Right lobe of liver (tissue), 4 donors: ENCODE data around the gene CALD1.

Experiments
- CTCF ChIP-seq, 4 donors: fragments of 200-600 bp in 3 of 4; fragments of 450-650 bp in 1 of 4; IDR thresholded peaks; one replicate each; pipeline versions ENCODE4 v1.5.1 to v1.8.0; 2016 to 2022; ENCODE audit warnings: antibody characterized with exemption in 4 of 4, mild to moderate bottlenecking in 2 of 4
- POLR2A ChIP-seq: fragments of 450-650 bp; IDR thresholded peaks from one replicate; pipeline ENCODE4 v1.6.1; 2017; ENCODE audit warnings: antibody characterized with exemption, mild to moderate bottlenecking
- donor health status: DM: no; HTN: no; CAD: no.
- donor health status: DM: no; HTN: no; CAD: no.
- donor health status: DM: no; HTN: yes; CAD: no.

DNA sequence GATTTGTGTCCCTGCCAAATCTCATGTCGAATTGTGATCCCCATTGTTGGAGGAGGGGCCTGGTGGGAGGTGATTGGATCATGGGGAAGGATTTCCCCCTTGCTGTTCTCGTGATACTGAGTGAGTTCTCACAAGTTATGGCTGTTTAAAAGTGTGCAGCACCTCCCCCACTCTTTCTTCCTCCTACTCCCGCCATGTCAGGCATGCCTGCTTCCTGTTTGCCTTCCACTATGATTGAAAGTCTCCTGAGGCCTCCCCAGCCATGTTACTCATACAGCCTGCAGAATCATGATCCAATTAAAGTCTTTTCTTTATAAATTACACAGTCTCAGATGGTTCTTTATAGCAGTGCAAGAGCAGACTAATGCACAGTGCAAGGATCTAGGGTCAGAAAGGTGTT, 75.4 kb downstream of the CALD1 start:
- TF ChIP-seq CTCF (IDR thresholded peaks at IDR 0.05) (no peak), POLR2A (no peak)
